ENCODE results near the gene IER2.
"Not testable (repeated sequence)": the region's sequence is repeated elsewhere in the genome, so short reads cannot be mapped to it uniquely, and the experiment has no call there.

IER2 gene

GRCh38 chr19:13128583-13128982 is 21.6 kb upstream of the IER2 start:
- Mint-ChIP-seq H3K4me1 (ENCODE audit: low read depth) (peaks cover 40% of the 10 kb centered on the region), H3K4me3 (no peak overlapping the region), H3K27ac (no peak overlapping the region), H3K9me3 (ENCODE audit: low read depth) (no peaks in the 10 kb centered on the region), H3K27me3 (no peaks in the 10 kb centered on the region), H3K36me3 (no peaks in the 10 kb centered on the region)

- Mint-ChIP-seq H3K4me1 (ENCODE audit: low read depth) (peaks cover 39% of the 10 kb centered on the region), H3K27ac (no peak overlapping the region), H3K36me3 (no peaks in the 10 kb centered on the region)
Observed at GRCh38 chr19:13129384-13129783, 20.8 kb upstream of the IER2 start.

DNA sequence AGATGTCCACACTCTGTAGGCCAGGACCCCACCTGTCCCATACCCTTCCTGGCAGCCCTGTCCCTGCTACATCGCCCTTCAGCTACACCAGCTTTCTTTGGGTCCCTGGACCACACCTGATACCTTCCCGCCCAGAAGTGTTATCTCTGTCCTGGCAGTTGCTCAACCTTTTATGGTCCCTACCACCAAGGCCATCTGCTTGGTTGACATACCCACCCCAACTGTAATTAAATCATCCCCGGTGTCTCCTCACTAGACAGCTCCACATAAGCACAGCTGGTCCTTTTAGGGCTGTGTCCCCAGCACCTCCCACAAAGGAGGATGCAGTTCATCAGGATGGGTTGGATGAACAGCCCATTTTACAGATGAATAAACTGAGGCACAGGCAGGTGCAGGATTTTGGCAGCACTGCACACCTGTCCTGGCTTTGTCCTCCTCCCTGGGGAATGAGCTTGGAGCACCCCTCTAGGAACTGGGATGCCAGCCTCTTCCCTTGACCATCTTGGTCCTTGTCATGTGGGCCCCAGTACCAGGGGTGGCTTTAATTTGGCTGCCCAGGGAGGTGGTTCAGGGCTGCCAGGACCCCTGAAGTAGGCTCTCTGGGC is 19.2 kb upstream of the IER2 start:
- Mint-ChIP-seq H3K36me3 (no peaks in the 10 kb centered on the region), H3K27me3 (no peaks in the 10 kb centered on the region), H3K9me3 (ENCODE audit: low read depth) (no peaks in the 10 kb centered on the region), H3K27ac (peak overlapping the region; percentile 70), H3K4me1 (ENCODE audit: low read depth) (peaks cover 38% of the 10 kb centered on the region), H3K4me3 (no peak overlapping the region)

More at GRCh38 chr19:13129384-13129783, 20.8 kb upstream of the IER2 start:
- H3K27me3 Mint-ChIP-seq, result no peaks in the 10 kb centered on the region
- no peak overlapping the region for H3K4me3 Mint-ChIP-seq
- no peaks in the 10 kb centered on the region for H3K9me3 Mint-ChIP-seq (ENCODE audit: low read depth)

DNA sequence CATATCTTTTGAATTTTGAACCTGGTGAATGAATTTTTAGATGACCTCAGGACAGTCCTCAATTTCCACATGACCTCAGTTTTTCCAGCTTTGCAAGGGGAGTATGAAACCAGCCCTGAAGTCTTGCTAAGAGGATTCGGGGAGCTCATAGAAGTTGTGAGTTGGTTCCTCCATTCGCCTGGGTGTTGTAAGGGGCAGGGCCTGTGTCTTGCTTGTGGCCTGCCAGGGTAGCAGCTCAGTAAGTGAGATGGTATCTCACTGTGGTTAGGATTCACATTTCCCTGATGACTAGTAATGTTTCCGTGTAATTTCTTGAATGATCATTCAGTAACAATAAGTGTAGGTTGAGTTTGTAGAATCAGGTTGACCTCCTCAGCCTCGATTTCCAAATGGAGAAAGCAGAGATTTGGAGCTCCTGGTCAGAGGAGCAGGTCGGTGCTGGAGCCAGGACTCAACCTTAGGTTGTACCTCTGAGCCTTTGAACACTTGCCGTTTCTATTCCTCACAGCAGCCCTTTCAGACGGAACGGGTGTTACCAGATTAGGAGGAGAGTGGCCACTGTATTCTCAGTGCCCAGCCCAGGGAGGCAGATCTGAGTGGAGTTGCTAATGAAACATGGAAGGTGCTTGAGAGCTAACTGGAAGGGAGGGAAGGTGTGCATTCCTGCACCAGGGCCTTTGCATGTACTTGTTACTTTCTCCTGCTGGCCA is 17.6 kb upstream of the IER2 start:
- Mint-ChIP-seq H3K27ac (peak overlapping the region; percentile 89), H3K27me3 (no peaks in the 10 kb centered on the region), H3K36me3 (no peaks in the 10 kb centered on the region), H3K9me3 (ENCODE audit: low read depth) (no peaks in the 10 kb centered on the region), H3K4me3 (peak overlapping the region; percentile 73), H3K4me1 (ENCODE audit: low read depth) (peaks cover 36% of the 10 kb centered on the region)

GRCh38 chr19:13133241-13133870 is 16.9 kb upstream of the IER2 start:
- peak overlapping the region; percentile 40 for H3K4me3 Mint-ChIP-seq
- H3K27ac Mint-ChIP-seq, result peak overlapping the region; percentile 89
- H3K4me1 Mint-ChIP-seq (ENCODE audit: low read depth), result peaks cover 31% of the 10 kb centered on the region
- no peaks in the 10 kb centered on the region for H3K36me3 Mint-ChIP-seq
- no peaks in the 10 kb centered on the region for H3K27me3 Mint-ChIP-seq
- no peaks in the 10 kb centered on the region for H3K9me3 Mint-ChIP-seq (ENCODE audit: low read depth)

- H3K27me3 Mint-ChIP-seq, result no peaks in the 10 kb centered on the region
- H3K27ac Mint-ChIP-seq, result peak overlapping the region; percentile 22
- H3K36me3 Mint-ChIP-seq, result no peaks in the 10 kb centered on the region
- H3K4me1 Mint-ChIP-seq (ENCODE audit: low read depth), result peaks cover 26% of the 10 kb centered on the region
- no peak overlapping the region for H3K4me3 Mint-ChIP-seq
- no peaks in the 10 kb centered on the region for H3K9me3 Mint-ChIP-seq (ENCODE audit: low read depth)
Observed at GRCh38 chr19:13134626-13135025, 15.6 kb upstream of the IER2 start.

DNA sequence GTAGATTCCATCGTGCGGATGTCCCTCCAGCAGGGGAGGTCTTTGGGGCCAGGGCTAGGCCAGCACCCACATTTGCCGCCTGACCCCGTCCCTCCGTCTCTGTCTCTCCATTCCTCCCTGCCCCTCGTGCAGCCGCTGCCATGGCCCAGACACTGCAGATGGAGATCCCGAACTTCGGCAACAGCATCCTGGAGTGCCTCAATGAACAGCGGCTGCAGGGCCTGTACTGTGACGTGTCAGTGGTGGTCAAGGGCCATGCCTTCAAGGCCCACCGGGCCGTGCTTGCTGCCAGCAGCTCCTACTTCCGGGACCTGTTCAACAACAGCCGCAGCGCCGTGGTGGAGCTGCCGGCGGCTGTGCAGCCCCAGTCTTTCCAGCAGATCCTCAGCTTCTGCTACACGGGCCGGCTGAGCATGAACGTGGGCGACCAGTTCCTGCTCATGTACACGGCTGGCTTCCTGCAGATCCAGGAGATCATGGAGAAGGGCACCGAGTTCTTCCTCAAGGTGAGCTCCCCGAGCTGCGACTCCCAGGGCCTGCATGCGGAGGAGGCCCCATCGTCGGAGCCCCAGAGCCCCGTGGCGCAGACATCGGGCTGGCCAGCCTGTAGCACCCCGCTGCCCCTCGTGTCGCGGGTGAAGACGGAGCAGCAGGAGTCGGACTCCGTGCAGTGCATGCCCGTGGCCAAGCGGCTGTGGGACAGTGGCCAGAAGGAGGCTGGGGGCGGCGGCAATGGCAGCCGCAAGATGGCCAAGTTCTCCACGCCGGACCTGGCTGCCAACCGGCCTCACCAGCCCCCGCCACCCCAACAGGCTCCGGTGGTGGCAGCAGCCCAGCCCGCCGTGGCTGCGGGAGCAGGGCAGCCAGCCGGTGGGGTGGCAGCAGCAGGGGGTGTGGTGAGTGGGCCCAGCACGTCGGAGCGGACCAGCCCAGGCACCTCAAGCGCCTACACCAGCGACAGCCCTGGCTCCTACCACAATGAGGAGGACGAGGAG is 14.8 kb upstream of the IER2 start:
- peaks cover 26% of the 10 kb centered on the region for H3K4me1 Mint-ChIP-seq (ENCODE audit: low read depth)
- H3K27ac Mint-ChIP-seq, result no peak overlapping the region
- no peaks in the 10 kb centered on the region for H3K27me3 Mint-ChIP-seq
- H3K4me3 Mint-ChIP-seq, result no peak overlapping the region
- no peaks in the 10 kb centered on the region for H3K36me3 Mint-ChIP-seq
- no peaks in the 10 kb centered on the region for H3K9me3 Mint-ChIP-seq (ENCODE audit: low read depth)

DNA sequence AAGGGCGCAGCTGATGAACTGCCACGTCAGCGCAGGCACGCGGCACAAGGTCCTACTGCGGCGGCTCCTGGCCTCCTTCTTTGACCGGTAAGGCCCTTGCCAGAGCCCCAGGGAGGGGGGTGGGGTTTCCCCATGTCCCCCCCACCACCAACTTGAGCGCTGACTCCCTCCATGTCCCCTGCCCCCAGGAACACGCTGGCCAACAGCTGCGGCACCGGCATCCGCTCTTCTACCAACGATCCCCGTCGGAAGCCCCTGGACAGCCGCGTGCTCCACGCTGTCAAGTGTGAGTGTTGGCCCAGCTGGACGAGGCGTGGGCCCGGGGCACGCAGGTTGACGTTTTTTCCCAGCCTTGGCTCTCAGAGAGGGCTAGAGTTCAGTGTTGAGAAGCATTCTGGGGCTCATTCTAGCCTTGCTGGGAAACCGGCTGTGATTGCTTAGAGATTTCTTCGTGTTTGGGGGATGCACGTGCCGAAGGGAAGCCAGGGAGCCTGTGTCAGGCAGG is 12.9 kb upstream of the IER2 start:
- no peaks in the 10 kb centered on the region for H3K36me3 Mint-ChIP-seq
- H3K9me3 Mint-ChIP-seq (ENCODE audit: low read depth), result no peaks in the 10 kb centered on the region
- no peak overlapping the region for H3K4me3 Mint-ChIP-seq
- H3K27ac Mint-ChIP-seq, result no peak overlapping the region
- peaks cover 16% of the 10 kb centered on the region for H3K4me1 Mint-ChIP-seq (ENCODE audit: low read depth)
- H3K27me3 Mint-ChIP-seq, result no peaks in the 10 kb centered on the region

- Mint-ChIP-seq H3K9me3 (ENCODE audit: low read depth) (no peaks in the 10 kb centered on the region), H3K4me1 (ENCODE audit: low read depth) (peaks cover 6% of the 10 kb centered on the region), H3K27me3 (no peaks in the 10 kb centered on the region), H3K36me3 (no peaks in the 10 kb centered on the region), H3K27ac (no peak overlapping the region), H3K4me3 (no peak overlapping the region)
Observed at GRCh38 chr19:13138171-13138915, 11.9 kb upstream of the IER2 start.

GRCh38 chr19:13138916-13139198 is 11.4 kb upstream of the IER2 start:
- Mint-ChIP-seq H3K9me3 (ENCODE audit: low read depth) (no peaks in the 10 kb centered on the region), H3K27me3 (no peaks in the 10 kb centered on the region), H3K4me1 (ENCODE audit: low read depth) (peaks cover 1% of the 10 kb centered on the region), H3K27ac (no peak overlapping the region), H3K36me3 (no peaks in the 10 kb centered on the region), H3K4me3 (no peak overlapping the region)

DNA sequence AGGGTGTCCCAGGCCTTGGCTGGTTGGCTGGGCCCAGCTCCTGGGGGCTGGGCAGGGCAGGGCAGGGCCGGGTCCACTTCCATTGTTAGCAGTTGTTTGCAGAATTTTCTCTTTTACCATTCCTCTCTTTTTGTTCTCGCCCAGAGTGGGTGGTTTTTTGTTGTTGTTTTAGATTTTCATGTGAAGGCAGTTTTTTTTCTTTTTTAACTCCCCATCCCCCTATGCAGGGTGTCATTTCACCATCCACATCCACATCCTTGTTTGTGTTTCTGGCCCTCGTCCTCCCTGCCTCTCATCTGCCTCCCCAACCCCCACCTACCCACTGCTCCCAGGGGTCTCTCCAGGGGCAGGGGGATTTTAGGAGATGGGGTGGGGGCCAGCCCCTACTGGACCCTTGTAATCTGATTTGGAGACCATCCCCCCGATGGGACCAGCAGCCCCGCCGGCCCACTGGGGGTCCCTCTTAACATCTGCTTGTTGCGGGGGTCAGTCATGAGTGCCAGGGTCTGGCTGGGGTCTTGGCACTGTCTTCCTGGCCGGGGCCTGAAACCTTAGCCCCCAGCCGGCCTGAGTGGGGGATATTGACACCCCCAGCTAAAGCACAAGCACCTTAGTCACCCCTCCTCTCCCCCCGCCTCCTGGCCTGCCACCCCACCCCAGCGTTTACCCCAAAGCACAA is 10.4 kb upstream of the IER2 start:
- no peaks in the 10 kb centered on the region for H3K4me1 Mint-ChIP-seq (ENCODE audit: low read depth)

DNA sequence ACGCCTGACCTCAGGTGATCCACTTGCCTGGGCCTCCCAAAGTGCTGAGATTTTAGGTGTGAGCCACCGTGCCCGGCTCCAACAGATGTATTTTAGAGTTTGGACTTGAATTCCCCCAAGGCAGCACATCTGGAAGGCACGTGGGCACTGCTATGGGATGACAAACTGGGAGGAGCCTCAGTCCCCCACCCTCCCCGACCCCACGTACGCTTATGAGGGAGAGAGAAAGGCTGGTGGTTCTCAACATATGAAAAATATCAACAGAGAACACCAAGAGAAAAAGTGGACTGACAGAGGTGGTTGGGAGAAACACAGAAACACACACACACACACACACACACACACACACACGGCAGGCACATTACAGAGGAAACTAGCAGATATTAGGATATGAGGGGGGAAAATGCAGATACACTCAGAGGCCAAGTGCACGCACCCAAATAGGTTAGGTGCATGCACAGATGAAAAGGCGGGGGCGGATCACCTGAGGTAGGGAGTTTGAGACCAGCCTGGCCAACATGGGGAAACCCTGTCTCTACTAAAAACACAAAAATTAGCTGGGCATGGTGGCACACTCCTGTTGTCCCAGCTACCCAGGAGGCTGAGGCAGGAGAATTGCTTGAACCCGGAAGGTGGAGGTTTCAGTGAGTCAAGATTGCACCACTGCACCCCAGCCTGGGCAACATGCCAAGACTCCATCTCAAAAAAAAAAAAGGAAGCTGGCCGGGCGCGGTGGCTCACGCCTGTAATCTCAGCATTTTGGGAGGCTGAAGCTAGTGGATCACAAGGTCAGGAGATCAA is 3.2 kb upstream of the IER2 start:
- no peaks in the 10 kb centered on the region for H3K27me3 Mint-ChIP-seq
- peaks cover 13% of the 10 kb centered on the region for H3K4me1 Mint-ChIP-seq (ENCODE audit: low read depth)
- no peak overlapping the region for H3K27ac Mint-ChIP-seq
- H3K9me3 Mint-ChIP-seq (ENCODE audit: low read depth), result no peaks in the 10 kb centered on the region
- H3K36me3 Mint-ChIP-seq, result peaks cover 3% of the 10 kb centered on the region
- H3K4me3 Mint-ChIP-seq, result no peak overlapping the region

More for the DNA sequence above, 10.4 kb upstream of the IER2 start:
- Mint-ChIP-seq H3K4me3 (no peak overlapping the region), H3K27me3 (no peaks in the 10 kb centered on the region), H3K36me3 (no peaks in the 10 kb centered on the region), H3K9me3 (ENCODE audit: low read depth) (no peaks in the 10 kb centered on the region), H3K27ac (peak overlapping the region; percentile 46)

DNA sequence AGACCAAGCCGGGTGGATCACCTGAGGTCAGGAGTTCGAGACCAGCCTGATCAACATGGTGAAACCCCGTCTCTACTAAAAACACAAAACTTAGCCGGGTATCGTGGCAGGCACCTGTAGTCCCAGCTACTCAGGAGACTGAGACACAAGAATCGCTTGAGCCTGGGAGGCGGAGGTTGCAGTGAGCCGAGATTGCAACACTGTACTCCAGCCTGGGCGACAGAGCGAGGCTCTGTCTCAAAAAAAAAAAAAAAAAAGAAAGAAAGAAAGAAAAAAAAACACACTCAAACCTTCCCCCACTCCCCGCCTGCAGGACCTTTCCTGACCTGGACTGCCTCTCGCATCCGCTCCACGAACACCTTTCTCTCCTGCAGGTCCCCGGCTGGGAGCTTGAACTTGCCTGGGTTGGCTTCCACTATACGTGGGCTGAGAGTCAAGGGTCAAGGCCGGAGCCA is 1.0 kb upstream of the IER2 start:
- H3K9me3 Mint-ChIP-seq (ENCODE audit: low read depth); H3K27ac Mint-ChIP-seq; H3K36me3 Mint-ChIP-seq; H3K27me3 Mint-ChIP-seq: not testable (repeated sequence)
- H3K4me3 Mint-ChIP-seq, result peak overlapping the region; percentile 98
- peaks cover 13% of the 10 kb centered on the region for H3K4me1 Mint-ChIP-seq (ENCODE audit: low read depth)

Measured in activated naive CD8-positive, alpha-beta T cell (primary cell).